HCT116 (cell line): ENCODE measurements around the gene GYS2. TPM values are rescaled to one million over a fixed set of nuclear protein-coding genes. Genes with fewer than 3 reads are reported as not detected.

ENCODE experiments used
- ATAC-seq: fragments of 200-7000 bp; cut with Tn5 transposase; 2 replicates; pipeline ENCODE4 v1.9.1; 2020; ENCODE audit warnings: mild to moderate bottlenecking, moderate library complexity
- BruUV-seq: library from RNA; stranded (reverse); fragments of 400-500 nt; replicated peaks from 2 replicates; lab custom pipeline; 2021; lab: Mats Ljungman, UMichigan
- CTCF ChIA-PET: fragments of 300-600 bp; sonication (Branson Sonifier 250); formaldehyde crosslinking; loops from one replicate; lab custom pipeline; 2021; ENCODE audit warnings: antibody characterized with exemption; lab: Charles Lee
- POLR2A ChIA-PET: fragments of 300-600, 350-600 bp; sonication (Branson Sonifier 250); formaldehyde crosslinking; loops from one replicate; lab custom pipeline; 2021; ENCODE audit warnings: antibody characterized with exemption; lab: Charles Lee
- RAD21 ChIA-PET, 2 experiments: fragments of 300-600 bp; sonication (Branson Sonifier 250); formaldehyde crosslinking; loops; one replicate each; lab custom pipeline; 2023; ENCODE audit warnings: low total read pairs in 2 of 2; ENCODE audit not compliant: uncharacterized antibody in 2 of 2, unreplicated experiment in 2 of 2, low non-redundant PET in 1 of 2; lab: Charles Lee
- DNase-seq: peaks from one replicate; pipeline ENCODE4 v3.0.0-alpha.2; 2010; ENCODE audit warnings: low read depth, low spot score
- H2AFZ ChIP-seq: fragments of 200-600 bp; shearing (Covaris generic), sonication (generic); 2 replicates; pipeline ENCODE4 v1.6.1; 2017; ENCODE audit warnings: low read depth, mixed run types, mixed read lengths, antibody characterized with exemption, low read length; ENCODE audit not compliant: poor library complexity, severe bottlenecking
- H3K27ac ChIP-seq: 2 replicates; pipeline ENCODE4 v1.5.1; 2012; ENCODE audit warnings: low read depth, low read length
- H3K27me3 ChIP-seq: fragments of 200-600 bp; sonication (generic); 2 replicates; pipeline ENCODE4 v1.6.1; 2016; ENCODE audit warnings: mixed run types, low read length, mixed read lengths; ENCODE audit not compliant: insufficient read depth
- H3K36me3 ChIP-seq, 2 experiments: fragments of 200-500 bp in 1 of 2; fragments of 200-600 bp in 1 of 2; sonication (Bioruptor generic) in 1 of 2; sonication (generic) in 1 of 2; 2 replicates each; pipeline versions ENCODE4 v1.5.1 to v1.6.1; 2014 to 2016; ENCODE audit warnings: low read length in 2 of 2, inconsistent platforms in 1 of 2, mixed read lengths in 1 of 2, mixed run types in 1 of 2; ENCODE audit not compliant: insufficient read depth in 2 of 2, control insufficient read depth in 1 of 2
- H3K4me1 ChIP-seq, 2 experiments: fragments of 200-600 bp in 1 of 2; sonication (generic) in 1 of 2; 2 replicates each; pipeline versions ENCODE4 v1.5.1 to v1.6.1; 2012 to 2017; ENCODE audit warnings: low read length in 2 of 2, inconsistent platforms in 1 of 2, mild to moderate bottlenecking in 1 of 2, mixed read lengths in 1 of 2, mixed run types in 1 of 2, moderate library complexity in 1 of 2; ENCODE audit not compliant: insufficient read depth in 2 of 2, control insufficient read depth in 1 of 2
- H3K4me2 ChIP-seq: fragments of 200-600 bp; sonication (generic); 2 replicates; pipeline ENCODE4 v1.6.1; 2017; ENCODE audit warnings: mixed run types, low read length, mixed read lengths
- H3K4me3 ChIP-seq, 2 experiments: fragments of 200-600 bp in 1 of 2; sonication (generic) in 1 of 2; replicated peaks in 1 of 2; 2 replicates each; pipeline ENCODE4 v1.5.1; 2011 to 2016; ENCODE audit warnings: low read length in 2 of 2, control low read depth in 1 of 2, low read depth in 1 of 2, mild to moderate bottlenecking in 1 of 2, mixed read lengths in 1 of 2, mixed run types in 1 of 2
- H3K79me2 ChIP-seq: fragments of 200-600 bp; sonication (generic); 2 replicates; pipeline ENCODE4 v1.6.1; 2017; ENCODE audit warnings: mild to moderate bottlenecking, mixed run types, low read length, moderate library complexity, mixed read lengths; ENCODE audit not compliant: insufficient read depth
- H3K9ac ChIP-seq: fragments of 200-600 bp; sonication (generic); 2 replicates; pipeline ENCODE4 v1.6.1; 2016; ENCODE audit warnings: low read length, mixed read lengths
- H3K9me2 ChIP-seq: fragments of 200-600 bp; sonication (generic), shearing (Covaris generic); 2 replicates; pipeline ENCODE4 v1.6.1; 2017; ENCODE audit warnings: mixed run types, mild to moderate bottlenecking, moderate library complexity; ENCODE audit not compliant: insufficient read depth
- H3K9me3 ChIP-seq, 2 experiments: fragments of 200-500 bp in 1 of 2; fragments of 200-600 bp in 1 of 2; sonication (Bioruptor generic) in 1 of 2; sonication (generic) in 1 of 2; 2 replicates each; pipeline ENCODE4 v1.6.1; 2014 to 2017; ENCODE audit warnings: low read length in 2 of 2, mixed read lengths in 2 of 2, inconsistent platforms in 1 of 2, low read depth in 1 of 2, mild to moderate bottlenecking in 1 of 2, mixed run types in 1 of 2, moderate library complexity in 1 of 2; ENCODE audit not compliant: control insufficient read depth in 1 of 2, insufficient read depth in 1 of 2
- H4K20me1 ChIP-seq: fragments of 200-600 bp; sonication (generic), shearing (Covaris generic); 2 replicates; pipeline ENCODE4 v1.6.1; 2017; ENCODE audit warnings: mixed run types, mild to moderate bottlenecking, moderate library complexity; ENCODE audit not compliant: insufficient read depth
- ATF3 ChIP-seq: IDR thresholded peaks from 2 replicates; pipeline ENCODE4 v1.6.1; 2012
- CEBPB ChIP-seq: IDR thresholded peaks from 2 replicates; pipeline ENCODE4 v1.6.1; 2012; ENCODE audit warnings: low read depth
- CTCF ChIP-seq, 3 experiments: fragments of 200-600 bp in 1 of 3; sonication (generic) in 1 of 3; IDR thresholded peaks in 2 of 3; conservative IDR thresholded peaks in 1 of 3; 2 replicates each; pipeline ENCODE4 v1.5.1; 2012 to 2017; ENCODE audit warnings: low read depth in 2 of 3, low read length in 2 of 3, antibody characterized with exemption in 1 of 3, borderline replicate concordance in 1 of 3, control low read depth in 1 of 3, mild to moderate bottlenecking in 1 of 3, mixed read lengths in 1 of 3, mixed run types in 1 of 3, moderate library complexity in 1 of 3; ENCODE audit not compliant: insufficient read depth in 1 of 3
- ELF1 ChIP-seq: IDR thresholded peaks from 2 replicates; pipeline ENCODE4 v1.6.1; 2012; ENCODE audit warnings: low read depth, borderline replicate concordance
- EZH2phosphoT487 ChIP-seq: fragments of 200-600 bp; IDR thresholded peaks from 2 replicates; pipeline ENCODE4 v1.6.1; 2018; ENCODE audit warnings: antibody characterized with exemption, borderline replicate concordance
- JUND ChIP-seq: IDR thresholded peaks from 2 replicates; pipeline ENCODE4 v1.6.1; 2012
- SIN3A ChIP-seq: IDR thresholded peaks from 2 replicates; pipeline ENCODE4 v1.6.1; 2012; ENCODE audit warnings: low read depth
- SP1 ChIP-seq: IDR thresholded peaks from 2 replicates; pipeline ENCODE4 v1.6.1; 2012; ENCODE audit warnings: low read depth
- SRF ChIP-seq: IDR thresholded peaks from 2 replicates; pipeline ENCODE4 v1.6.1; 2012; ENCODE audit warnings: low read depth
- ZFX ChIP-seq: fragments of 450-650 bp; IDR thresholded peaks from 2 replicates; pipeline ENCODE4 v1.6.1; 2017
- ZNF274 ChIP-seq: fragments of 200-500 bp; sonication (Bioruptor generic); IDR thresholded peaks from 2 replicates; pipeline ENCODE4 v1.6.1; 2014; ENCODE audit warnings: mild to moderate bottlenecking, low read depth, low read length, inconsistent platforms
- intact Hi-C: fragments of 100-400 bp; cut with micrococcal nuclease; formaldehyde crosslinking; loops from 2 replicates; pipeline ENCODE4 v1.10.0; 2022
- total RNA-seq: library from RNA; stranded (reverse); gene quantifications from one replicate; pipeline ENCODE4 v1.2.1, GENCODE V29; 2021; ENCODE audit not compliant: unreplicated experiment
- TF ChIP-seq, protein P1 (sequence below): IDR thresholded peaks from 2 replicates; pipeline ENCODE4 v1.6.1; 2012
- TF ChIP-seq, protein P2 (sequence below): IDR thresholded peaks from 2 replicates; pipeline ENCODE4 v1.6.1; 2011; ENCODE audit warnings: mild to moderate bottlenecking, low read length, moderate library complexity; ENCODE audit not compliant: insufficient replicate concordance; ENCODE audit errors: extremely low read depth

GYS2 gene
- total RNA-seq, 1 experiment from 2014 or later, result not detected

DNA sequence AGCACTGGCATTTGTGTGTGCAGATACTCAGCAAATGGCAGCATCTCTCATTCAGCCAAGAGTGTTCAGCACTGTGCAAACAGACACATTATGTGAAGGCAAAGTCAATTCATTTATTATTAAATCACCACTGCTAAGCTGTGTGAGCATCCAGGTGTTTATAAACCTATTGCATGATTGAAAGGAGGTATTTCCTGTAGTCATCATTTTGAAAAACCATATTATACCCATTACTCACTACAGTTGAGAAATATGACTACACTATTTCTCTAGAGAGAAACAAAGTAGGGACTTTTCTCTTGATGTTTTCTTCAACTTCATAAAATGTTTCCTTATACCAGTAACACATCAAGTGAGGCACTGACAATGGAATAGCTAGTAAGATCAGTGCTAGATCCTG lies 64.8 kb downstream of the GYS2 start:
- H3K9me2 ChIP-seq, result no peaks in the 10 kb centered on the region
- H3K4me1 ChIP-seq, result no peaks in the 10 kb centered on the region
- H3K27ac ChIP-seq, result no peak overlapping the region
- ChIA-PET POLR2A (no interaction called here), RAD21 (no interaction called here), CTCF (no interaction called here)
- H3K4me2 ChIP-seq, result no peak overlapping the region
- no peaks in the 10 kb centered on the region for H3K36me3 ChIP-seq
- no peaks in the 10 kb centered on the region for H3K79me2 ChIP-seq
- no peak overlapping the region for H2AFZ ChIP-seq
- no peaks in the 10 kb centered on the region for H4K20me1 ChIP-seq
- no TSS peak for BruUV-seq
- no peaks in the 10 kb centered on the region for H3K27me3 ChIP-seq
- H3K9ac ChIP-seq, result no peak overlapping the region
- DNase-seq (no peak), ATAC-seq (no peak)
- intact Hi-C loops, result no loop called here
- no peaks in the 10 kb centered on the region for H3K9me3 ChIP-seq
- H3K4me3 ChIP-seq, result no peak overlapping the region
- TF ChIP-seq SIN3A (no peak), CTCF (IDR thresholded peaks at IDR 0.05 in 2 of 3, conservative IDR thresholded peaks at IDR 0.05 in 1 of 3; ENCODE audit: borderline replicate concordance in 1 of 3, insufficient read depth in 1 of 3, low read depth in 2 of 3, low read length in 2 of 3) (no peak), ZNF274 (no peak), CEBPB (no peak), ZFX (no peak), ATF3 (no peak), JUND (no peak), SRF (no peak), ELF1 (no peak), SP1 (no peak), EZH2phosphoT487 (no peak)
- TF ChIP-seq, protein P1, sequence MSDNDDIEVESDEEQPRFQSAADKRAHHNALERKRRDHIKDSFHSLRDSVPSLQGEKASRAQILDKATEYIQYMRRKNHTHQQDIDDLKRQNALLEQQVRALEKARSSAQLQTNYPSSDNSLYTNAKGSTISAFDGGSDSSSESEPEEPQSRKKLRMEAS, result no peak
- TF ChIP-seq, protein P2, sequence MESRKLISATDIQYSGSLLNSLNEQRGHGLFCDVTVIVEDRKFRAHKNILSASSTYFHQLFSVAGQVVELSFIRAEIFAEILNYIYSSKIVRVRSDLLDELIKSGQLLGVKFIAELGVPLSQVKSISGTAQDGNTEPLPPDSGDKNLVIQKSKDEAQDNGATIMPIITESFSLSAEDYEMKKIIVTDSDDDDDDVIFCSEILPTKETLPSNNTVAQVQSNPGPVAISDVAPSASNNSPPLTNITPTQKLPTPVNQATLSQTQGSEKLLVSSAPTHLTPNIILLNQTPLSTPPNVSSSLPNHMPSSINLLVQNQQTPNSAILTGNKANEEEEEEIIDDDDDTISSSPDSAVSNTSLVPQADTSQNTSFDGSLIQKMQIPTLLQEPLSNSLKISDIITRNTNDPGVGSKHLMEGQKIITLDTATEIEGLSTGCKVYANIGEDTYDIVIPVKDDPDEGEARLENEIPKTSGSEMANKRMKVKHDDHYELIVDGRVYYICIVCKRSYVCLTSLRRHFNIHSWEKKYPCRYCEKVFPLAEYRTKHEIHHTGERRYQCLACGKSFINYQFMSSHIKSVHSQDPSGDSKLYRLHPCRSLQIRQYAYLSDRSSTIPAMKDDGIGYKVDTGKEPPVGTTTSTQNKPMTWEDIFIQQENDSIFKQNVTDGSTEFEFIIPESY, result no peak
- TF ChIP-seq, all 23 proteins: peak for 0
